ENCODE results near the gene ST6GALNAC4.

- TF ChIP-seq CTCF (IDR thresholded peaks at IDR 0.05) (no peak), POLR2A (IDR thresholded peaks at IDR 0.05) (no peak)
These were observed 4.0 kb upstream of the ST6GALNAC4 start for GRCh38 chr9:127920794-127921193.

Measured in stomach (tissue), 4 donors.